Measurements from ENCODE around the gene ALDH1L2.

- TF ChIP-seq ESRRA (CRISPR knock-in tag; IDR thresholded peaks at IDR 0.05; ENCODE audit: borderline replicate concordance) (no peak), CTCF (IDR thresholded peaks at IDR 0.05) (no peak), JUN (CRISPR knock-in tag; IDR thresholded peaks at IDR 0.05) (no peak), JAZF1 (CRISPR knock-in tag; IDR thresholded peaks at IDR 0.05) (no peak), ZBTB43 (CRISPR knock-in tag; IDR thresholded peaks at IDR 0.05) (no peak), TEAD4 (CRISPR knock-in tag; IDR thresholded peaks at IDR 0.05) (no peak), MAX (CRISPR knock-in tag; IDR thresholded peaks at IDR 0.05) (no peak), NR2C2 (CRISPR knock-in tag; IDR thresholded peaks at IDR 0.05) (no peak), GABPB1 (CRISPR knock-in tag; IDR thresholded peaks at IDR 0.05) (no peak), ZNF281 (CRISPR knock-in tag; IDR thresholded peaks at IDR 0.05) (no peak), ATF1 (CRISPR knock-in tag; IDR thresholded peaks at IDR 0.05) (no peak), FOXJ3 (CRISPR knock-in tag; IDR thresholded peaks at IDR 0.05; ENCODE audit: borderline replicate concordance) (no peak)
Observed at GRCh38 chr12:104975587-104976343, 108.5 kb downstream of the ALDH1L2 start.

Measured in WTC11 (cell line).